Muscle of leg (tissue), 11 donors: ENCODE measurements around the gene POF1B. TPM values are rescaled to one million over a fixed set of nuclear protein-coding genes. Genes with fewer than 3 reads are reported as not detected.
"Not testable (repeated sequence)": the region's sequence is repeated elsewhere in the genome, so short reads cannot be mapped to it uniquely, and the experiment has no call there.

Experiments
- DNase-seq: peaks from one replicate; pipeline ENCODE4 v3.0.0; 2013
- H3K27ac ChIP-seq: one replicate; pipeline ENCODE4 v1.5.1; 2013; ENCODE audit warnings: mild to moderate bottlenecking, low read length, control low read depth
- H3K27me3 ChIP-seq: one replicate; pipeline ENCODE4 v1.6.1; 2013; ENCODE audit warnings: low read length; ENCODE audit not compliant: control insufficient read depth, insufficient read depth
- H3K36me3 ChIP-seq: one replicate; pipeline ENCODE4 v1.6.1; 2013; ENCODE audit warnings: low read length; ENCODE audit not compliant: control insufficient read depth, insufficient read depth
- H3K4me1 ChIP-seq: one replicate; pipeline ENCODE4 v1.6.1; 2013; ENCODE audit warnings: low read length; ENCODE audit not compliant: control insufficient read depth, insufficient read depth
- H3K4me3 ChIP-seq: one replicate; pipeline ENCODE4 v1.5.1; 2013; ENCODE audit warnings: low read length, control low read depth
- H3K9me3 ChIP-seq: replicated peaks from 2 replicates; pipeline ENCODE4 v1.6.1; 2013; ENCODE audit warnings: low read depth, low read length; ENCODE audit not compliant: control insufficient read depth
- WGBS: methylation state at CpG from one replicate; pipeline ENCODE4 v1.1.5; 2013; ENCODE audit warnings: missing lambda C conversion rate; ENCODE audit not compliant: insufficient coverage; 5-methylcytosine and 5-hydroxymethylcytosine counted together
- polyA plus RNA-seq, 8 donors: library from polyadenylated mRNA; unstranded; fragments of 120-200 nt; gene quantifications; one replicate each; pipeline versions ENCODE4 v1.2.1 to v1.2.3, GENCODE V29; 2013; ENCODE audit warnings: inconsistent platforms in 1 of 8, low replicate concordance in 1 of 8; ENCODE audit not compliant: insufficient read length in 8 of 8, insufficient read depth in 1 of 8
- total RNA-seq: library from RNA; stranded (reverse); fragments of 120-200 nt; gene quantifications from one replicate; pipeline ENCODE4 v1.2.4, GENCODE V29; 2013

The POF1B gene
- total and polyA plus RNA-seq, 9 donors = 0.04 to 2.0 (median 0.09) TPM

DNA sequence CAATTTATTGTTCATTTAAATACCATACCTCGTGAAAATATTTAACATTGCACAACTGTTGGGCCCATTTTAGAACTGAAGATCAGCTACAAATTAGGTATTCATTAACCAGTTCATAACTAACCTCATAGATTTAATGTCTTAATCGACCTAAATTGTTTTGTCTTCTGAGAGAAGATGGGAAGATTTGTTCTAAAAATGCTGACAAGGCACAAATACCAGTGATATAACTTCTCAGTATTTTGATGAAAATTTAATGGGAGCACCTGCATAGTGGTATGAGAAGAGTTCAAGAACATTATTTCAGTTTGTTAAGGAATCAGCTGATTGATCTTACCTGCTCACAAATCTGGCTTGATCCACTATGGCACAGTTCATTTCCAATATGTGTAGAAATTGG, 33.9 kb downstream of the POF1B start:
- no peaks in the 10 kb centered on the region for H3K9me3 ChIP-seq
- no peak overlapping the region for H3K27ac ChIP-seq
- H3K36me3 ChIP-seq = no peaks in the 10 kb centered on the region
- DNase-seq = no peak
- no peaks in the 10 kb centered on the region for H3K27me3 ChIP-seq
- no CpG with 5 or more reads among the region's 2 CpGs for WGBS
- H3K4me1 ChIP-seq = no peaks in the 10 kb centered on the region
- H3K4me3 ChIP-seq = no peak overlapping the region

DNA sequence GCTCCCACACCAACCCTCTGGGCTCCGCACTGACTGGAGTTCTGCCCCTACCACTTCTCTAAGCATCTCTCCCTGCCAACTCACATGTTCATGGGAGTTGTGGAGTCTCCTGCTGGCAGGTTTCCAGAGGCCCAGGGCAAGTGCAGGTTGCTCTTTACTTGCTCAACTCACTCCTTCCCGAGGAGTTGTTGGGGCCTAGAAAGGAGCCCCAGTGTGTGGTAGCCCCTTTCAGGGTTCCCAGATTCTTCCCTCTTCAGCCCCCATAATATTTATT, 52.5 kb downstream of the POF1B start:
- H3K4me3 ChIP-seq = no peak overlapping the region
- H3K36me3 ChIP-seq = no peaks in the 10 kb centered on the region
- H3K4me1 ChIP-seq = no peaks in the 10 kb centered on the region
- no peaks in the 10 kb centered on the region for H3K27me3 ChIP-seq
- peaks cover 3% of the 10 kb centered on the region for H3K9me3 ChIP-seq
- no CpG with 5 or more reads among the region's 2 CpGs for WGBS
- no peak for DNase-seq
- H3K27ac ChIP-seq = no peak overlapping the region

DNA sequence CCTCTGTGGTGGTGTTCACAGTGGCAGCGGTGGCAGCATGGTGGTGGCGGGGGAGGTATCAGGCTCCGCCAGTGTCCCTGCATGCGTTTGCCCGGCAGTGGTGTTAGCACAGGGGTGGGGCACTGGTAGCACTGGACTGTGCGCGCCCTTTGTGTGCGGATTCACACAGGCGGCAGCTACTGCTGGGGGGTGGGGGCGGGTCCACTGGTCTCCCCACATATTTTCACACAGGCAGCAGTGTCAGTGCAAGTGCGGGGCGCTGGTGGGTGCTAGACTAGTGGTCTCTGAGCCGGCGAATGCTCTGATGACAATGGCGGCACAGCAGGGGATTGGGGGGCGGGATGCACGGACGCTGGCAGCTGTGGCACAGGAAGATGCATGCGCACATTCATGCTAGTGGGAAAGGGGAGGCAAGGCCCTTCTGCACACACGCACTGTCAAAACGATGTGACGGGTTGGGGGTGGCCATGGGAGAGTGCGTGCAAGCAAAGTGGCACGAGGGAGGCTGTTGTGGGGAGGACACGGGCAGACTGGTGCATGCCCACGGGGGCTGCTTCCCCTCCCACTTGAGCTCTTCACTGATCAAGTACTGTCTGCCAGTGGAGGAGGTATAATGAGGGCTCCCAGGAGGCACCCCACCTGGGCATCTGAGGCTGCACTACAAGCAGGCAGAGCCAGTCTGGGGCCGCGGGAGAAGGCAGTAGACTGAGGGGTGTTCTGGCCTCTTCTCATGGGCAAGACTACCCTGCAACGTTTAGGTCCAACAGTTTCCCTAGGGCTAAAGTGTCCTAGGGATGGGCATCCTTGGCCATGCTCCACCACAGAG, 53.0 kb downstream of the POF1B start:
- Histone ChIP-seq H3K27me3 (no peaks in the 10 kb centered on the region), H3K4me1 (no peaks in the 10 kb centered on the region), H3K4me3 (no peak overlapping the region), H3K36me3 (no peaks in the 10 kb centered on the region), H3K27ac (no peak overlapping the region), H3K9me3 (peaks cover 3% of the 10 kb centered on the region)
- no peak for DNase-seq
- 89% methylated on average over 22 of the region's 29 CpGs for WGBS

DNA sequence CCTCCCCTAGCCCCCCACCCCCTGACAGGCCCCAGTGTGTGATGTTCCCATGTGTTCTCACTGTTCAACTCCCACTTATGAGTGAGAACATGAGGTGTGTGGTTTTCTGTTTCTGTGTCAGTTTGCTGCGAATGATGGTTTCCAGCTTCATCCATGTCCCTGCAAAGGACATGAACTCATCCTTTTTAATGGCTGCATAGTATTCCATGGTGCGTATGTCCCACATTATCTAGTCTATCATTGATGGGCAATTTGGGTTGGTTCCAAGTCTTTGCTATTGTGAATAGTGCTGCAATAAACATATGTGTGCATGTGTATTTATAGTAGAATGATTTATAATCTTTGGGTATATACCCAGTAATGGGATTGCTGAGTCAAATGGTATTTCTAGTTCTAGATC, 68.1 kb downstream of the POF1B start:
- not testable (repeated sequence) for DNase-seq, H3K27me3 ChIP-seq
- no CpG with 5 or more reads among the region's 2 CpGs for WGBS

DNA sequence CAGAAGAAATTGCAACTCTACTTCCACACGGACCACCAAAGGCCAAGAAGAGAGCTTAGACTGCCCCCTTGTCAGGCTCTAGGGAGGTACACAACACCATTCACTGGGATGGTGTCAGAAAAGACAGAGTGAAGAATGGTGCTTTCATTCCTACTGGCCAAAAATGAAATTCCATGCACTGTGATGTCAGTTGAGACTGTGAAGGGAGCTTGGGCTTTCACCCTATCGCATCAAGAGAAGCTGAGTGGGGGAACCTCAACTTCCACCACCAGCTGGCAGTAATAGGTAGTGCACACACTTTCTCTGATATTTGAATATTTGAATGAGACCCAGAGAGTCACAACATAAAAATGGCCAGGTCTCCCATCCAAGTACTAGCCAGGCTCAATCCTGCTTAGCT, 69.7 kb downstream of the POF1B start:
- Histone ChIP-seq H3K9me3 (no peaks in the 10 kb centered on the region), H3K4me3 (no peak overlapping the region), H3K27ac (no peak overlapping the region), H3K27me3 (no peaks in the 10 kb centered on the region), H3K36me3 (no peaks in the 10 kb centered on the region), H3K4me1 (no peaks in the 10 kb centered on the region)
- WGBS = no CpG with 5 or more reads among the region's 2 CpGs
- no peak for DNase-seq

More for the DNA sequence above, 68.1 kb downstream of the POF1B start:
- not testable (repeated sequence) for H3K9me3 ChIP-seq, H3K36me3 ChIP-seq, H3K4me3 ChIP-seq, H3K27ac ChIP-seq, H3K4me1 ChIP-seq

DNA sequence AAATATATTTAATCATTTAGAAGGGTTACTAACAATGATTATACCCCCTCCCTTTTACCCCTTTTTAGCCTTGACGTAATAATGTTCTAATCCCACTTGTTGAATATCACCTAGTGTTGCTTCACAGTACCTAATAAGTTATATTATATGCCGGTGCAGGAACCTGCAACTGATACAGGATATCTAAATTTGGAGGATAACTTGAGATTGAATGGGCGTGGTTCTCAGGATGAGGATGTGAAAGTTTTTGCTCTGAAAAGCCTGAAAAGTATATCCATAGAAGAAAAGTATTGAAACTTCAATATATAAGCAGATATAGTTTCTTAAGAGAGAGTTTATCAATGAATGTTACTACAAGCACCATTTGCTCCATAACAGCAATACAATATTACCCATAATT, 75.9 kb downstream of the POF1B start:
- no peak overlapping the region for H3K27ac ChIP-seq
- H3K27me3 ChIP-seq = no peaks in the 10 kb centered on the region
- H3K4me1 ChIP-seq = no peaks in the 10 kb centered on the region

DNA sequence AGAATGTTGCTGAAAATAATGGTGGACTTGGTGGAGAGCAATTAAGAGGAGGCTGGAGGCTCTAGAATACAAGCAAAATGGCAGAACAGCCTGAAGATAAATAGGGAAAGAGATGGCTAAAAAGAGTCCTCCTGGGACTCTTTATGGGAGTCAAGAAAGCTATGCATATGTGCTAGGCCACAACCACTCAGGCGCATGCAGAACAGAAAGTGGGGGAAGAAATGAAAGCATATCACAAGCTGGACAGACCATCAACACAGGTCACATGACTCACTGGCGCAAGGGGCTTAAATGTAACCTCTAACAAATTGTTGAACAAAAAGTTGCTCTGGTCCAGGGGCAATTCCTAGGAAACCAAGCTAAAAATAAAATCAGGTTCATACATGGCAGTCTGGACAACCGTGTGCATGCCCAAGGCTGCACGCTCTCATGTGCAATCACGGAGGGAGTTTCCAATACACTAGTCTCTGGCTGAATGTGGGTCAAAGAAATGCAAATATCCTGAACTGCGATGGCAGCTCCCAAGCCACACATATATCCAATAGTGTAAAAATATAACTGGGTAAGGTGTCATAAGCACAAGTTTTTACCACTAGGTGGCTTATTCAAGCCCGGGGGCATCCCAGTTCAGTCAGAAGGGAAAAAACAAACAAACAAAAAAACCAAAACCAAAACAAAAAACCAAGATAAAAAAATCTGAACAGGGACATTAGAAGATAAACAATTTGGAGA, 90.3 kb downstream of the POF1B start:
- Histone ChIP-seq H3K4me3 (no peak overlapping the region), H3K27ac (no peak overlapping the region), H3K4me1 (no peaks in the 10 kb centered on the region), H3K36me3 (no peaks in the 10 kb centered on the region), H3K9me3 (no peaks in the 10 kb centered on the region), H3K27me3 (no peaks in the 10 kb centered on the region)
- no CpG with 5 or more reads among the region's 7 CpGs for WGBS
- DNase-seq = no peak

More for the DNA sequence above, 75.9 kb downstream of the POF1B start:
- DNase-seq = no peak
- Histone ChIP-seq H3K9me3 (no peaks in the 10 kb centered on the region), H3K4me3 (no peak overlapping the region), H3K36me3 (no peaks in the 10 kb centered on the region)
- no CpG with 5 or more reads among the region's 3 CpGs for WGBS

DNA sequence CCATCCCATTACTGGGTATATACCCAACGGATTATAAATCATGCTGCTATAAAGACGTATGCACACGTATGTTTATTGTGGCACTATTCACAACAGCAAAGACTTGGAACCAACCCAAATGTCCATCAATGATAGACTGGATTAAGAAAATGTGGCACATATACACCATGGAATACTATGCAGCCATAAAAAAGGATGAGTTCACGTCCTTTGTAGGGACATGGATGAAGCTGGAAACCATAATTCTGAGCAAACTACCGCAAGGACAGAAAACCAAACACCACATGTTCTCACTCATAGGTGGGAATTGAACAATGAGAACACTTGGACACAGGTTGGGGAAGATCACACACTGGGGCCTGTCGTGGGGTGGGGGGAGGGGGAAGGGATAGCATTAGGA, 94.2 kb downstream of the POF1B start:
- not testable (repeated sequence) for H3K36me3 ChIP-seq, DNase-seq, H3K9me3 ChIP-seq, H3K4me3 ChIP-seq, H3K27me3 ChIP-seq, H3K4me1 ChIP-seq, H3K27ac ChIP-seq
- no CpG with 5 or more reads among the region's 6 CpGs for WGBS

DNA sequence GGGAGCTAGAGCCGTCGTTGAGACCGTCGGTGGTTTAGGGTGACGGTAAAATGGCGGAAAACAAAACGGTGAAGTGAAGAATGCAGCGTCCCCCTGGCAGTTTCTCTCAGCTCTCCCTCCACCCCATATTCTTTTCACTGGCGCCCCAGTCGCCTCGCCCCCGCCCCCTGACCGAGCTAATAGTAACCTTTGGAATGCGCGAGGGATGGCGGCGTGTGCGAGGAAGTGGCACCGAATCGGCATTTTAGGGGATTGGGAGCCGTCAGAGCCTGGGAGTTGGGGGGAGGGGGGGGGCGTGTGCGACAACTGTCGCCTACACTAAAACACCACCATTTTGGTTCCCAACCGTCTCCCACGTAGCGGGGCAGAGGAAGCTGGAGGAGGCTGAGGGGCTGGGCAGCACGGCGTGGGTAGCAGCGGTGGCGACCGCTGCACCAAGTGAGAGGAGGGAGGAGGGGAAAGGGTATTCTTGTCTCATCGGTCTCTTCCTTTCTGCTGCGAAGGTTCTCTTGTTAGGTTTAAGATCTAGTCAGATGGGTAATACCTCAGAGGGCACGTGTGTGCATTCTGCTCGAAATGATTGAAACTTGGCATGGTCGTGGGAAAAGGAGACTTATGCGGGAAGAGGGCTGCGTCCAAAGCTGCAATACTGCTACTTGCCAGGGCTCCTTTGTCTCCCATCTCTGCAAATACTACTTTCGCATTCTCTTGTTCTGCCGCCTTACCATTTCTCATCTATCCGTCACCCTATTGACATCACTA, 134.8 kb downstream of the POF1B start:
- DNase-seq = peak; percentile 41
- Histone ChIP-seq H3K9me3 (no peaks in the 10 kb centered on the region), H3K4me3 (peak overlapping the region; percentile 79), H3K27me3 (peaks cover 9% of the 10 kb centered on the region), H3K27ac (peak overlapping the region; percentile 94), H3K4me1 (no peaks in the 10 kb centered on the region), H3K36me3 (no peaks in the 10 kb centered on the region)
- 39% methylated on average over 6 of the region's 42 CpGs for WGBS

DNA sequence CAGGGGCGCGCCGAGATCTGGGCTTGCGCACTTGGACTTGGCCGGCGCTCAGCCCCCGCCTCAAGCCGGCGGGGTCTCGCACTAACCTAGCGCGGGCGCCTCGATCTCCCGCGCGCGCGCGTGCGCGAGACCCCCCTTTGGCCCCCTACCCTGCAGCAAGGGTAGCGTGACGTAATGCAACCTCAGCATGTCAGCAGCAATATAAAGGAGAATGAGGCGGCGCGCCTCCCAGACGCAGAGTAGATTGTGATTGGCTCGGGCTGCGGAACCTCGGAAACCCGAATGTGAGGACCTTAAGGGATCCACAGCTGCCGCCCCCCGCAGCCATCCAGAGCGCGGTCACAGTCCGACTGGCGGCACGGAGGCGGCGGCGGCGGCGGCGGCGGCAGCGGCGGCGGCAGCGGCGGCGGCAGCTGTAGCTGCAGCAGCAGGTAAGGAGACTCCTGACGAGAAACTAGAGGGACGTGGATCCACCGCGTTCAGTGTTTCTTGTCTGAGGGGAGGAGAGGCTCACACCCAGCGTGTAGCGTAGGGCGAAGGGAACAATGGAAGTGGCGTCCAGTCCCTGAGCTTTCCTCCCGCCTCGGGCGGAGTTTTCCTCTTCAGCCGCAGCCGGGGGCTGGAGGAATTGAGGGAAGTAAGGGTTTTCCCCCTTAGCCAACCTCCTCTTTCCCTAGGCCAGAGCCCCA, 135.6 kb downstream of the POF1B start, which contains the start of the genes SATL1 and ZNF711:
SATL1 (minus strand) TSS at position 19 of the 689 bp plus-strand sequence. CDS start 134,811 bp downstream, outside the sequence.
ZNF711 (plus strand) TSS at position 231 of the 689 bp plus-strand sequence. CDS start 3,582 bp downstream, outside the sequence.
- WGBS = 25% methylated on average over 46 of the region's 65 CpGs
- H3K4me3 ChIP-seq = peak within 1 kb of the TSS; percentile 79
- peak; percentile 94 for DNase-seq
- peaks cover 9% of the 10 kb centered on the region for H3K27me3 ChIP-seq
- H3K36me3 ChIP-seq = no peaks in the 10 kb centered on the region
- H3K4me1 ChIP-seq = no peaks in the 10 kb centered on the region
- no peaks in the 10 kb centered on the region for H3K9me3 ChIP-seq
- H3K27ac ChIP-seq = peak within 1 kb of the TSS; percentile 94
